AG09319 (cell line): ENCODE data around the gene DUSP8.

Experiments used
- DNase-seq: peaks from one replicate; pipeline ENCODE4 v3.0.0-alpha.2; 2010; ENCODE audit warnings: low read depth; ENCODE audit errors: extremely low read depth
- CTCF ChIP-seq: IDR thresholded peaks from 2 replicates; pipeline ENCODE4 v1.5.1; 2011; ENCODE audit warnings: low read depth, mild to moderate bottlenecking, inconsistent platforms, low read length, moderate library complexity

DUSP8 gene

GRCh38 chr11:1557051-1557884 lies 14.8 kb downstream of the DUSP8 start:
- DNase-seq, result no peak
- TF ChIP-seq CTCF, result no peak

GRCh38 chr11:1556278-1556902 lies 15.7 kb downstream of the DUSP8 start:
- TF ChIP-seq CTCF, result no peak
- no peak for DNase-seq

GRCh38 chr11:1555713-1556153 lies 16.3 kb downstream of the DUSP8 start:
- no peak for DNase-seq
- no peak for TF ChIP-seq CTCF

- DNase-seq, result no peak
- no peak for TF ChIP-seq CTCF
Observed at GRCh38 chr11:1554981-1555712, 16.9 kb downstream of the DUSP8 start.

GRCh38 chr11:1553808-1554594 lies 18.1 kb downstream of the DUSP8 start:
- DNase-seq, result no peak
- no peak for TF ChIP-seq CTCF

GRCh38 chr11:1549338-1550330 lies 22.4 kb downstream of the DUSP8 start:
- DNase-seq, result no peak
- no peak for TF ChIP-seq CTCF
